HG03354 (cell line): ENCODE measurements around the gene C5orf15.

Experiments
- ATAC-seq: cut with Tn5 transposase; IDR thresholded peaks from one replicate; pipeline ENCODE4 v1.9.1; 2021; ENCODE audit warnings: mild to moderate bottlenecking; ENCODE audit not compliant: unreplicated experiment, poor library complexity, severe bottlenecking

C5orf15 gene

GRCh38 chr5:133927300-133928180 is 40.9 kb downstream of the C5orf15 start:
- no peak for ATAC-seq

- ATAC-seq, result no peak
Measured at GRCh38 chr5:133926489-133927299, 41.7 kb downstream of the C5orf15 start.

- no peak for ATAC-seq
Measured at GRCh38 chr5:133925866-133926488, 42.4 kb downstream of the C5orf15 start.

- no peak for ATAC-seq
Measured at GRCh38 chr5:133925269-133925668, 43.2 kb downstream of the C5orf15 start.

DNA sequence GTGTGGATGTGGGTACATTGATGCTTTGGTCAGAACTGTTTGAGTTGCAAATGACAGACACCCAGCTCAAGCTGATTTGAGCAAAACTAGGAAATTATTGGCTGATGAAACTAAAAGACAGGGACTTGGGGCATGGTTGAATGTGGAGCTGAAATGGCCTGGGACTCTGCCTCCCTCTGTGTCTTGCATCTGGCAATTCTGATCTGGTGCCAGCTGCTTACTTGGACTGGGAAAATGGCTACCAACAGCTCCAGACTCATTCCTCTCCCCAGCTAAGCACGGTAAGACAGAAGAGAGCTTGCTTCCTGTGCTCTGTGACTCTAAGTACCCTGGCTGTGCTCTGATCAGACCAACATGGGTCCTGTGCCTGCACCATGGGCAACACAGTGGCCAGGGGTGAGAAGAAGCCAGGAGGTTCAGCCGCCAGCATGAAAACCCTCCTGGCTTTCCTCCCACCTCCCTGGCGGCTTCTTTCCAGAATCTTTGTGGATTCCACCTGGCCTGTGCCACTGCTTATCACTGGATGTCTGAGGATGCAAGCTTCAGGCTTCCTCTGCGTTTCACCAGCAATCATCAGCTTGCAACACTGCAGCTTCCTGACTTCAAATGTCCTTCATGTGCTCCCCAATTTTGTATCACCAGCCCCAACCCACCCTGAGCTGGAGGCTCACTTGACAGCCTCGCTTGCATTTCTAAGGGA is 44.1 kb downstream of the C5orf15 start:
- ATAC-seq, result no peak

DNA sequence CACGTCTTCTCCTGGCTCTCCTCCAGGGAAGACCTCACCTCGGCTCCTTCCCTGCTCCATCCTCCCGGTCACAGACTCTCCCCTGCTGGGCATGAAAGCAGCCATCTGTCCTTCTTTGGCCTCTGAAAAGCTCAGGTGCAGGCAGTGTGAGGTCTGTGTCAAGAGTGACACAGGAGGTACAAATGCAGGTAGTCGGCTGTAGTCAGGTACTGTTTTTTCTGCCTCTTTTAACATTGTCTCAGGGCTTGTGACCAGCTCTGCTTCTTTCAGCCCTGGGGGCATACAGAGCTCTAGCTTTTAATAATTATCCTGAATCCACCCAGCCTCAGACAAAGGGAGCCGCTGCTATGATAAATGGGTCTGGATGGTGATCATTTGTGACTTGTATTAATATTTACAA is 46.4 kb downstream of the C5orf15 start:
- ATAC-seq, result no peak

- no peak for ATAC-seq
Measured at GRCh38 chr5:133921069-133921468, 47.4 kb downstream of the C5orf15 start.

DNA sequence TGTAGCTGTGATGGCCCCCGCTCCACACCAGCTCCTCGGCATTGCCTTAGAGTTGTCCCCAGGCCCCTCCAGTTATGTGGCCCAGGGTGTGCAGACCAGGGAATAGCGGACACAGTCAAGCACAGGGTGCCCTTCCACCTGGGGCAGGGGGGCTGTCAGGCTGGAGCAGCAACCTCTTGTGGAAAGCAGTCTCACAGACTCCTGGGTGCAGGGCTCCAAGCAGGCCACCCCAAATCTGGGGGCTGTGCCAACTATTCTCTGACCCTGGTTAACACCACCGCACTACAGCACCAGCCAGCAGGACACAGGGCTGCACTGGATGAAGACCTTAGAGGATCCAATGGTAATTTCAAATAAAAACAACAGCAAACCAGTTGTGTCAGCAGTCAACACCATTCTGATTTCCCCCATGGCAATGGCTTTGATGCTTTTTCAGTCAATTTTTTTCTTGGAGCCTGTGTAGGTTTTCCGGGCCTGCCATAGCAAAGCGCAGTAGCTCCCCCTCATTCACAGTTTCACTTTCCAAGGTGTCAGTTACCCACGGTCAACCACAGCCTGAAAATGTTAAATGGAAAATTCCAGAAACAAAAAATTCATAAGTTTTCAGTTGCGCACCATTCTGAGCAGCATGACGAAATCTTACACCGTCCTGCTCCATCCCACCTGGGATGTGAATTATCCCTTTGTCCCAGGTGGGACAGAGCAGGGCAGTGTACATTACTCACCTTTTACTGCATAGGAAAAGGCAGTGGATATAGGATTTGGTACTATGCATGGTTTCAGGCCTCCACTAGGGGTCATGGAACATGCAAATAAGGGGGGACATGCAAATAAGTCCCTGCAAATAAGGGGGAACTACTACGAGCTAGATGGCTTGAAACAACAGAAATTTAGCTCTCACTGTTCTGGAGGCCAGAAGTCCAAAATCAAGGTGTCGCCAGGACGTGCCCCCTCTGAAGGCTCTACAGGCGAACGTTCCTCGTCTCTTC is 49.0 kb downstream of the C5orf15 start:
- no peak for ATAC-seq

DNA sequence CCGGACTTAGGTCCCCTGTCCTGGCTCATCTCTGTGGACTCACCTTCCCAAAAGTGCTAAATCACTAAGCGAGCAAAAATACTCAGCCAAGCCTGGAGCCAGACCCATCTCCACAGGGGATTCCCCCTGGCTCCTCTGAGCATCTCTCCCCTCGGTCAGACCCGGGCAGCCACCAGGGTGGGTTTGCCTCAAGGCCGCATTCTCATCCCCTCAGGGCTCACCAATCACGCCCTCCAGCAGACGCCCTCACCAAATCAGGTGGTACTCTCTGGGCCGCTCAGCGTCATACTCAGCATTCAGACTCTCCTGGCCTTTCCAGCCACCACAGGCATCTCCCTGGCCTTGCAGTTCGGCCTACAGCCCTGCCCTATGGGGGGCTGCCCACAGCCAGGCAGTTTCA is 49.7 kb downstream of the C5orf15 start:
- no peak for ATAC-seq

- ATAC-seq, result no peak
Measured at GRCh38 chr5:133918316-133918715, 50.1 kb downstream of the C5orf15 start.

DNA sequence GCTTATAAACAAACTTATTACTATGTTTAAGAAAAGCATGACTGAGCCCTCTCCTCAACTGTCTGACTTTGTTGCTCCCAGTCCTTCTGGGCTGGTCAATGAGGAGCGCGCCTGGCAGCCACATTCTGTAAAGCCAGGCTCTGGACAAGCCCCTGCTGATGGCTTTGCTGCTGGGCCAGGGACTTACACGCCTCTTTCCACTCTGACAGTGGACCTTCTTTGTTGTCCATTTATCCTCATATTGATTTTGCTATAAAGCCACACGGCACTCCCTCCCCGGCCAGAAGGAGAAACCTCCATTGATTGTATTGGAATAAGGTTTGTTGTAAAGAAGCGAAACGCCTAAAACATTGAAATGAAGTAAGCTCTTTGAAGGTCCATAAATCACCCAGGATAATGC is 50.6 kb downstream of the C5orf15 start:
- ATAC-seq, result no peak

GRCh38 chr5:133916914-133917313 is 51.5 kb downstream of the C5orf15 start:
- no peak for ATAC-seq

DNA sequence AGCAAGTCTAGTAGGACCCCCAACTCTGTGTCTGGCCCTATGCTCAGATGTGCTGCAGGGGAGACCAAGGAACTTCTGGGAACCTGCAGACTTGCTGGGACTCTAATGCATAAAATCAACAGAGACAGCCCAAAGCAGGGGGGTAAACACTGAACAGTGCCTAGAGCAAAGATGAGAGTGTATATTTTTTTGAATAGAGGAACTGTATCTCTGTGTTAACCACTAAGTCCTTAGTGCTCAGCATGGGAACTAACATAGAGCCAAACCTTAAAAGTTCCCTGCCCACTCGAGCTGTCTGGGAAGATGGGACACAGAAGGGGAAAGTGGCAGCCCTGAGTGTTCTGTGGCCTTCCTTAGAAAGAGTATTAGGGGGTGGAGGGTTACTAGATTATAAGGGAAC is 51.9 kb downstream of the C5orf15 start:
- ATAC-seq, result no peak

DNA sequence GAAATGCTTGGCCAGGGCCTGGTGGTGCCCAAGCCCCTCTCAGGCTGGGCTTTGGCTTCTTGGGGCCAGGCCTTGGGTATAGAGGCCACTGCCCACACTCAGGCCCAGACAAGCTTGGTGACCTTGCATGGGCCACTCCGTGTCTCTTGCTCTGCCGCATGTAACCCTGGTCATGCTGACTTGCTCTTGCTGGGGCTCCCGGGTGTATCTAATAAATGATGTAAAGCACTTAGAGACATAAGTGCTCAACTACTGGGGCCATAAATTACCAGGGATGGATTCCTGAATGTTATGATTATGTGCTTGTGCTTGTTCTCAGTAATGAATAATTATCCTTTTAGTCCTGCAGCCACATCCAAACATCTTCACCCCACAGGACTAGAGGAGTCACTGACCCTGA is 54.0 kb downstream of the C5orf15 start:
- ATAC-seq, result no peak

DNA sequence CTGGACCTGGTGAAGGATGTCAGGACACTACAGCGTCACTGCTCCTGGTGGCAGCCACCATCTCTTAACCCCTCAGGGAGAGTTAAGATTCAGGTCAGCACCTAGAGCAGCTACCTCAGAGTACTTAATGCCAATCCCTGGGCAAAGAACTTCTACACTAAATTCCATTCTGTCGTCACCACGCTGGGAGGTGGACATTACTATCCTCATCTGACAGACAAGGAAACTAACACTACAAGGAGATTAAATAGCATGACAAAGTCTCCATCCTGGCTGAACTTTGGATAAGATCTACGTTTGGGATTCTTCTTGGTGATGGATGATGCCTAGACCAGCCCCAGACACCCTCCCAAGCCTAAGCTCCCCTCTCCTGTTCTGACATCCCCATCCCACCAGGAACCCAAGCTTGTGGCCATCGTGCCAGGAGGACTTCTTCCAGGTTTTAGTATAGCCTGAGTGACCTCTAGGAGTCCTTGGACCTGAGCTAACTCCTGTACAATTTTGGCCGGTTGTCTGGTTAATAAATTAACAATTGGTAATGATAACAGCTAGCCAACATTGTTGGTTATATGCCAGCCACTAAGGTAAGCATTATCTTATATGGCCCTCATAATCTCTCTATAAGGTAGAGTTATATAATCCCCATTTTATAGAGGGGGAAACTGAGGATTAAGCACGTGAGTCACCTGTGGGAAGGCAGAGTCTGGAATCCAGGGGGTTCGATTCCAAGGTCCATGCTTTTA is 54.8 kb downstream of the C5orf15 start:
- ATAC-seq, result no peak

DNA sequence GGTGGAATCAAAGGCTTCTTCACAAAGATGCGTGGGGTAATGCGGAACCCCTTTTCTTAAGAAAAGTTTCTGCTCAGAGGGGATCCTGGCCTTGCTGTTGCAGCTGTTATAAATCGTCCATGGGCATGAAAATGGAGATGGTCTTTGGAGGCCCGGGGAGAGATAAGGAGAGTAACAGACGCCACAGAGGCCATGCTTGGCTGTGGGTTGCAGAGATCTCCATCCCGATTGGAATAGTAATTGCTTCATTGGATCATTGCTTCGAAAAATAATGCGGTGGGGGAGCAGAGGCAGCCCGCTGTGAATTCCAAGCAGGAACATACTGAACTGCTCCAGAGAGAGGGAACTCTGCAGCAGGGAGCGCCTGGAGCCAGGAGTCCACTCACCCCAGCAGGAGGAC is 55.5 kb downstream of the C5orf15 start:
- ATAC-seq, result no peak

DNA sequence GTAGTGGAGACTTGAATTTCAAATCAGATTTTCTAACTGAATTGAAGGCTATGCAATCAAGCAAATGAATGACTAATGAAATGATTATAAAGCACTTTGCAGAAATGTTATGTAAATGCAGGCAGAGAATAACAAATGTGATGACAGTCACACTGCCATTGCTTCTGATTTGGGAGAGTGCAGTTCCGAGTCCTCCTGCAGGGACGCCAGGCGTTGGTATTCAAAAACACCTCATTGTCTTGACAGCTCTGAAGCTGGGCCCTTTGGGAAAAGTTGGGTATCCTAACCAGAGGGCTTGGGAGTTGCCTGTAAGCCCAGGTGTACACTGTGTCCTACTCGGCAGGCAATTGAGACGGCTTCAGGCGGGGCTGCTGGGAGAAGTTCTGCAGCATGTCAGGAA is 57.9 kb downstream of the C5orf15 start:
- no peak for ATAC-seq

- no peak for ATAC-seq
Measured at GRCh38 chr5:133909603-133910002, 58.8 kb downstream of the C5orf15 start.
